HEK293 (cell line): ENCODE measurements around the gene KDM2B.

ENCODE experiments used
- CTCF ChIA-PET: fragments of 350-600 bp; formaldehyde crosslinking; extraction: SDS; loops from one replicate; lab custom pipeline; 2021; ENCODE audit warnings: antibody characterized with exemption; lab: Yijun Ruan, JAX
- POLR2A ChIA-PET: fragments of 300-600 bp; formaldehyde crosslinking; extraction: SDS; loops from one replicate; lab custom pipeline; 2020; ENCODE audit warnings: antibody characterized with exemption, inconsistent platforms; lab: Yijun Ruan, JAX
- H3K27ac ChIP-seq: fragments of 200-500 bp; sonication (Bioruptor generic); 2 replicates; pipeline ENCODE4 v1.5.1; 2014; ENCODE audit warnings: low read depth, low read length, control low read depth, inconsistent platforms; ENCODE audit errors: extremely low read depth
- H3K36me3 ChIP-seq, 2 experiments: fragments of 200-500 bp in 1 of 2; sonication (Bioruptor generic) in 1 of 2; 1 replicate in 1 of 2; 2 replicates in 1 of 2; pipeline ENCODE4 v1.5.1; 2014 to 2017; ENCODE audit warnings: inconsistent platforms in 2 of 2, low read length in 2 of 2; ENCODE audit not compliant: control insufficient read depth in 2 of 2, insufficient read depth in 1 of 2
- H3K4me1 ChIP-seq: fragments of 200-500 bp; sonication (Bioruptor generic); 2 replicates; pipeline ENCODE4 v1.5.1; 2014; ENCODE audit warnings: mild to moderate bottlenecking, low read length, inconsistent platforms; ENCODE audit not compliant: control insufficient read depth, insufficient read depth
- H3K4me3 ChIP-seq: 2 replicates; pipeline ENCODE4 v1.5.1; 2011; ENCODE audit warnings: low read depth, mild to moderate bottlenecking, control low read depth, low read length, moderate library complexity
- H3K9me3 ChIP-seq: fragments of 200-500 bp; sonication (Bioruptor generic); 2 replicates; pipeline ENCODE4 v1.5.1; 2014; ENCODE audit warnings: low read depth, low read length, inconsistent platforms; ENCODE audit not compliant: control insufficient read depth, insufficient read depth
- GLIS1 ChIP-seq: fragments of 450-650 bp; formaldehyde crosslinking; IDR thresholded peaks from 2 replicates; pipeline ENCODE4 v1.5.1; 2016; ENCODE audit warnings: missing biosample characterization, missing genetic modification characterization
- MZF1 ChIP-seq: fragments of 450-650 bp; formaldehyde crosslinking; IDR thresholded peaks from 2 replicates; pipeline ENCODE4 v1.5.1; 2017; ENCODE audit warnings: missing biosample characterization, missing genetic modification characterization, borderline replicate concordance
- ZBTB7A ChIP-seq: fragments of 450-650 bp; formaldehyde crosslinking; IDR thresholded peaks from 2 replicates; pipeline ENCODE4 v1.5.1; 2016; ENCODE audit warnings: low read depth, missing biosample characterization, missing genetic modification characterization
- ZFP3 ChIP-seq: fragments of 450-650 bp; formaldehyde crosslinking; IDR thresholded peaks from 2 replicates; pipeline ENCODE4 v1.5.1; 2016; ENCODE audit warnings: low read depth, missing biosample characterization, missing genetic modification characterization
- ZNF121 ChIP-seq: fragments of 450-650 bp; formaldehyde crosslinking; IDR thresholded peaks from 2 replicates; pipeline ENCODE4 v1.5.1; 2016; ENCODE audit warnings: missing biosample characterization, missing genetic modification characterization
- ZNF16 ChIP-seq: fragments of 450-650 bp; formaldehyde crosslinking; IDR thresholded peaks from 2 replicates; pipeline ENCODE4 v1.5.1; 2016; ENCODE audit warnings: low read depth, missing biosample characterization, missing genetic modification characterization
- ZNF239 ChIP-seq: fragments of 450-650 bp; formaldehyde crosslinking; IDR thresholded peaks from 2 replicates; pipeline ENCODE4 v1.5.1; 2016; ENCODE audit warnings: missing biosample characterization, missing genetic modification characterization
- ZNF473 ChIP-seq: fragments of 450-650 bp; formaldehyde crosslinking; IDR thresholded peaks from 2 replicates; pipeline ENCODE4 v1.5.1; 2017; ENCODE audit warnings: missing biosample characterization, missing genetic modification characterization
- ZNF544 ChIP-seq: fragments of 450-650 bp; formaldehyde crosslinking; IDR thresholded peaks from 2 replicates; pipeline ENCODE4 v1.5.0; 2017; ENCODE audit warnings: missing biosample characterization, missing genetic modification characterization
- ZNF610 ChIP-seq: fragments of 450-650 bp; formaldehyde crosslinking; IDR thresholded peaks from 2 replicates; pipeline ENCODE4 v1.5.1; 2016; ENCODE audit warnings: missing biosample characterization, missing genetic modification characterization, borderline replicate concordance
- ZNF621 ChIP-seq: fragments of 450-650 bp; formaldehyde crosslinking; IDR thresholded peaks from 2 replicates; pipeline ENCODE4 v1.5.1; 2017; ENCODE audit warnings: missing biosample characterization, missing genetic modification characterization
- TF ChIP-seq, protein P1 (sequence below): fragments of 450-650 bp; formaldehyde crosslinking; IDR thresholded peaks from 2 replicates; pipeline ENCODE4 v1.5.1; 2016; ENCODE audit warnings: missing biosample characterization, missing genetic modification characterization
- TF ChIP-seq, protein P2 (sequence below): fragments of 450-650 bp; formaldehyde crosslinking; IDR thresholded peaks from 2 replicates; pipeline ENCODE4 v1.5.1; 2017; ENCODE audit warnings: missing biosample characterization, missing genetic modification characterization
- TF ChIP-seq, protein P3 (sequence below): fragments of 450-650 bp; formaldehyde crosslinking; IDR thresholded peaks from 2 replicates; pipeline ENCODE4 v1.5.1; 2016; ENCODE audit warnings: missing biosample characterization, missing genetic modification characterization, borderline replicate concordance
- TF ChIP-seq, protein P4 (sequence below): fragments of 450-650 bp; formaldehyde crosslinking; IDR thresholded peaks from 2 replicates; pipeline ENCODE4 v1.5.0; 2017; ENCODE audit warnings: missing biosample characterization, missing genetic modification characterization, borderline replicate concordance
- TF ChIP-seq, protein P5 (sequence below): fragments of 450-650 bp; formaldehyde crosslinking; IDR thresholded peaks from 2 replicates; pipeline ENCODE4 v1.5.1; 2016; ENCODE audit warnings: missing biosample characterization, missing genetic modification characterization
- TF ChIP-seq, protein P6 (sequence below): fragments of 450-650 bp; formaldehyde crosslinking; conservative IDR thresholded peaks from 2 replicates; pipeline ENCODE4 v1.5.1; 2016; ENCODE audit warnings: low read depth, missing biosample characterization, missing genetic modification characterization

KDM2B gene

DNA sequence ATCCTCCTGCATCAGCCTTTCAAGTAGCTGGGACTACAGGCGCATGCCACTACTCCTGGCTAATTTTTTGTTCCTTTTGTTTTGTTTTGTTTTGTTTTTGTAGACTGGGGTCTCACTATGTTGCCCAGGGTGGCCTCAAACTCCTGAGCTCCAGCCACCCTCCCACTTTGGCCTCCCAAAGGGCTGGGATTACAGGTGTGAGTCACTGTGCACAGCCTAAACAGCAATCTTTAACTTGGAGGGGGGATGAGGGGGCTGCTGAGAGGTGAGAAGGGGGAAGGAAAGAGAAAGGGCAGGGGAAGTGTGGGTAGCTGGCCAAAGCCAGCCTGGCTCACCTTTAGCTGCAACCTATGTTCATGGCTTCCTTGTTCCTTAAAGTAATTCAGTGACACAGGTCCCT is 77.4 kb downstream of the KDM2B start:
- Histone ChIP-seq H3K4me1 (no peaks in the 10 kb centered on the region), H3K27ac (no peak overlapping the region), H3K4me3 (no peak overlapping the region), H3K36me3 (peaks cover 0 to under 1% of the 10 kb centered on the region in 2 experiments; a peak in 2 of 3 replicates), H3K9me3 (no peaks in the 10 kb centered on the region)
- ChIA-PET CTCF (interaction anchor here (1.1 to 4.0 kb wide), 5 partner anchors 9 to 291 kb away, joined by 3 to 21 read pairs (median 3); partner anchors contain the start of gene RHOF), POLR2A (no interaction called here)
- no peak for TF ChIP-seq MZF1 (tag by site-specific recombination)
- TF ChIP-seq, protein P1, sequence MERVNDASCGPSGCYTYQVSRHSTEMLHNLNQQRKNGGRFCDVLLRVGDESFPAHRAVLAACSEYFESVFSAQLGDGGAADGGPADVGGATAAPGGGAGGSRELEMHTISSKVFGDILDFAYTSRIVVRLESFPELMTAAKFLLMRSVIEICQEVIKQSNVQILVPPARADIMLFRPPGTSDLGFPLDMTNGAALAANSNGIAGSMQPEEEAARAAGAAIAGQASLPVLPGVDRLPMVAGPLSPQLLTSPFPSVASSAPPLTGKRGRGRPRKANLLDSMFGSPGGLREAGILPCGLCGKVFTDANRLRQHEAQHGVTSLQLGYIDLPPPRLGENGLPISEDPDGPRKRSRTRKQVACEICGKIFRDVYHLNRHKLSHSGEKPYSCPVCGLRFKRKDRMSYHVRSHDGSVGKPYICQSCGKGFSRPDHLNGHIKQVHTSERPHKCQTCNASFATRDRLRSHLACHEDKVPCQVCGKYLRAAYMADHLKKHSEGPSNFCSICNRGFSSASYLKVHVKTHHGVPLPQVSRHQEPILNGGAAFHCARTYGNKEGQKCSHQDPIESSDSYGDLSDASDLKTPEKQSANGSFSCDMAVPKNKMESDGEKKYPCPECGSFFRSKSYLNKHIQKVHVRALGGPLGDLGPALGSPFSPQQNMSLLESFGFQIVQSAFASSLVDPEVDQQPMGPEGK (tag by site-specific recombination) = 0 out of 2 replicates have a peak, but pooled peaks have one; percentile 23
- TF ChIP-seq, protein P2, sequence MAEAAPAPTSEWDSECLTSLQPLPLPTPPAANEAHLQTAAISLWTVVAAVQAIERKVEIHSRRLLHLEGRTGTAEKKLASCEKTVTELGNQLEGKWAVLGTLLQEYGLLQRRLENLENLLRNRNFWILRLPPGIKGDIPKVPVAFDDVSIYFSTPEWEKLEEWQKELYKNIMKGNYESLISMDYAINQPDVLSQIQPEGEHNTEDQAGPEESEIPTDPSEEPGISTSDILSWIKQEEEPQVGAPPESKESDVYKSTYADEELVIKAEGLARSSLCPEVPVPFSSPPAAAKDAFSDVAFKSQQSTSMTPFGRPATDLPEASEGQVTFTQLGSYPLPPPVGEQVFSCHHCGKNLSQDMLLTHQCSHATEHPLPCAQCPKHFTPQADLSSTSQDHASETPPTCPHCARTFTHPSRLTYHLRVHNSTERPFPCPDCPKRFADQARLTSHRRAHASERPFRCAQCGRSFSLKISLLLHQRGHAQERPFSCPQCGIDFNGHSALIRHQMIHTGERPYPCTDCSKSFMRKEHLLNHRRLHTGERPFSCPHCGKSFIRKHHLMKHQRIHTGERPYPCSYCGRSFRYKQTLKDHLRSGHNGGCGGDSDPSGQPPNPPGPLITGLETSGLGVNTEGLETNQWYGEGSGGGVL (tag by site-specific recombination) = peak; percentile 83
- TF ChIP-seq ZNF121 (tag by site-specific recombination) = peak; percentile 92
- 0 out of 2 replicates have a peak, but pooled peaks have one; percentile 11 for TF ChIP-seq GLIS1 (tag by site-specific recombination)
- TF ChIP-seq, protein P3, sequence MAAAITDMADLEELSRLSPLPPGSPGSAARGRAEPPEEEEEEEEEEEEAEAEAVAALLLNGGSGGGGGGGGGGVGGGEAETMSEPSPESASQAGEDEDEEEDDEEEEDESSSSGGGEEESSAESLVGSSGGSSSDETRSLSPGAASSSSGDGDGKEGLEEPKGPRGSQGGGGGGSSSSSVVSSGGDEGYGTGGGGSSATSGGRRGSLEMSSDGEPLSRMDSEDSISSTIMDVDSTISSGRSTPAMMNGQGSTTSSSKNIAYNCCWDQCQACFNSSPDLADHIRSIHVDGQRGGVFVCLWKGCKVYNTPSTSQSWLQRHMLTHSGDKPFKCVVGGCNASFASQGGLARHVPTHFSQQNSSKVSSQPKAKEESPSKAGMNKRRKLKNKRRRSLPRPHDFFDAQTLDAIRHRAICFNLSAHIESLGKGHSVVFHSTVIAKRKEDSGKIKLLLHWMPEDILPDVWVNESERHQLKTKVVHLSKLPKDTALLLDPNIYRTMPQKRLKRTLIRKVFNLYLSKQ (tag by site-specific recombination) = no peak

DNA sequence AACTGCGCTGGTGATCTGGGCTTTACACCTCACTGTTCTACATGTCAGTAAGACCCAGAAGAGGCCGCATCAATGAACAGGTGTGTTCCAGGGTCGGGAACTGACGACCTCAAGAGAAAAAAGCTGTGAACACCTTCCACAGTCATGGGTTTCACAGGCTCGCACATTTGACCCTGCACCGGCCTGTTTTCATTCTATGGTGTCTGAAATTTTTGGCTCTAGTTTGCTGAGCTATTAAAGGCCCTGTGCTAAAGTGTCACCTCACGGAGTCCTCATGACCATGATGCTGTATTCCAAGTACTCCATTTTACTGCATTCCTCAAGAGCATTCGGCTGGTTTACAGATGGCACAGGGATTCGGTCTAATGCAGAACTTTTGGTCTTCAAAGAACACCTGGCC is 78.9 kb downstream of the KDM2B start:
- no peak overlapping the region for H3K4me3 ChIP-seq
- ChIA-PET CTCF (interaction anchor here (0.5 to 4.0 kb wide), 4 partner anchors 11 to 180 kb away, joined by 3 to 21 read pairs (median 4); no protein-coding TSS in a partner anchor), POLR2A (no interaction called here)
- H3K36me3 ChIP-seq = no peaks in the 10 kb centered on the region; a peak in 1 of 3 replicates
- H3K9me3 ChIP-seq = no peaks in the 10 kb centered on the region
- no peaks in the 10 kb centered on the region for H3K4me1 ChIP-seq
- no peak overlapping the region for H3K27ac ChIP-seq
- TF ChIP-seq ZNF473 (tag by site-specific recombination) = no peak
- TF ChIP-seq ZBTB7A (tag by site-specific recombination) = no peak
- TF ChIP-seq, protein P4, sequence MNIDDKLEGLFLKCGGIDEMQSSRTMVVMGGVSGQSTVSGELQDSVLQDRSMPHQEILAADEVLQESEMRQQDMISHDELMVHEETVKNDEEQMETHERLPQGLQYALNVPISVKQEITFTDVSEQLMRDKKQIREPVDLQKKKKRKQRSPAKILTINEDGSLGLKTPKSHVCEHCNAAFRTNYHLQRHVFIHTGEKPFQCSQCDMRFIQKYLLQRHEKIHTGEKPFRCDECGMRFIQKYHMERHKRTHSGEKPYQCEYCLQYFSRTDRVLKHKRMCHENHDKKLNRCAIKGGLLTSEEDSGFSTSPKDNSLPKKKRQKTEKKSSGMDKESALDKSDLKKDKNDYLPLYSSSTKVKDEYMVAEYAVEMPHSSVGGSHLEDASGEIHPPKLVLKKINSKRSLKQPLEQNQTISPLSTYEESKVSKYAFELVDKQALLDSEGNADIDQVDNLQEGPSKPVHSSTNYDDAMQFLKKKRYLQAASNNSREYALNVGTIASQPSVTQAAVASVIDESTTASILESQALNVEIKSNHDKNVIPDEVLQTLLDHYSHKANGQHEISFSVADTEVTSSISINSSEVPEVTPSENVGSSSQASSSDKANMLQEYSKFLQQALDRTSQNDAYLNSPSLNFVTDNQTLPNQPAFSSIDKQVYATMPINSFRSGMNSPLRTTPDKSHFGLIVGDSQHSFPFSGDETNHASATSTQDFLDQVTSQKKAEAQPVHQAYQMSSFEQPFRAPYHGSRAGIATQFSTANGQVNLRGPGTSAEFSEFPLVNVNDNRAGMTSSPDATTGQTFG (tag by site-specific recombination) = no peak
- no peak for TF ChIP-seq ZNF239
- no peak for TF ChIP-seq ZNF610 (tag by site-specific recombination)
- no peak for TF ChIP-seq ZNF544 (tag by site-specific recombination)
- TF ChIP-seq, protein P5, sequence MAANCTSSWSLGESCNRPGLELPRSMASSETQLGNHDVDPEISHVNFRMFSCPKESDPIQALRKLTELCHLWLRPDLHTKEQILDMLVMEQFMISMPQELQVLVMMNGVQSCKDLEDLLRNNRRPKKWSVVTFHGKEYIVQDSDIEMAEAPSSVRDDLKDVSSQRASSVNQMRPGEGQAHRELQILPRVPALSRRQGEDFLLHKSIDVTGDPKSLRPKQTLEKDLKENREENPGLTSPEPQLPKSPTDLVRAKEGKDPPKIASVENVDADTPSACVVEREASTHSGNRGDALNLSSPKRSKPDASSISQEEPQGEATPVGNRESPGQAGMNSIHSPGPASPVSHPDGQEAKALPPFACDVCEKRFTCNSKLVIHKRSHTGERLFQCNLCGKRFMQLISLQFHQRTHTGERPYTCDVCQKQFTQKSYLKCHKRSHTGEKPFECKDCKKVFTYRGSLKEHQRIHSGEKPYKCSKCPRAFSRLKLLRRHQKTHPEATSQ (tag by site-specific recombination) = no peak
- no peak for TF ChIP-seq MZF1 (tag by site-specific recombination)
- TF ChIP-seq ZNF16 (tag by site-specific recombination) = no peak
- TF ChIP-seq ZFP3 (tag by site-specific recombination) = no peak
- TF ChIP-seq ZNF621 (tag by site-specific recombination) = no peak
- TF ChIP-seq, protein P6, sequence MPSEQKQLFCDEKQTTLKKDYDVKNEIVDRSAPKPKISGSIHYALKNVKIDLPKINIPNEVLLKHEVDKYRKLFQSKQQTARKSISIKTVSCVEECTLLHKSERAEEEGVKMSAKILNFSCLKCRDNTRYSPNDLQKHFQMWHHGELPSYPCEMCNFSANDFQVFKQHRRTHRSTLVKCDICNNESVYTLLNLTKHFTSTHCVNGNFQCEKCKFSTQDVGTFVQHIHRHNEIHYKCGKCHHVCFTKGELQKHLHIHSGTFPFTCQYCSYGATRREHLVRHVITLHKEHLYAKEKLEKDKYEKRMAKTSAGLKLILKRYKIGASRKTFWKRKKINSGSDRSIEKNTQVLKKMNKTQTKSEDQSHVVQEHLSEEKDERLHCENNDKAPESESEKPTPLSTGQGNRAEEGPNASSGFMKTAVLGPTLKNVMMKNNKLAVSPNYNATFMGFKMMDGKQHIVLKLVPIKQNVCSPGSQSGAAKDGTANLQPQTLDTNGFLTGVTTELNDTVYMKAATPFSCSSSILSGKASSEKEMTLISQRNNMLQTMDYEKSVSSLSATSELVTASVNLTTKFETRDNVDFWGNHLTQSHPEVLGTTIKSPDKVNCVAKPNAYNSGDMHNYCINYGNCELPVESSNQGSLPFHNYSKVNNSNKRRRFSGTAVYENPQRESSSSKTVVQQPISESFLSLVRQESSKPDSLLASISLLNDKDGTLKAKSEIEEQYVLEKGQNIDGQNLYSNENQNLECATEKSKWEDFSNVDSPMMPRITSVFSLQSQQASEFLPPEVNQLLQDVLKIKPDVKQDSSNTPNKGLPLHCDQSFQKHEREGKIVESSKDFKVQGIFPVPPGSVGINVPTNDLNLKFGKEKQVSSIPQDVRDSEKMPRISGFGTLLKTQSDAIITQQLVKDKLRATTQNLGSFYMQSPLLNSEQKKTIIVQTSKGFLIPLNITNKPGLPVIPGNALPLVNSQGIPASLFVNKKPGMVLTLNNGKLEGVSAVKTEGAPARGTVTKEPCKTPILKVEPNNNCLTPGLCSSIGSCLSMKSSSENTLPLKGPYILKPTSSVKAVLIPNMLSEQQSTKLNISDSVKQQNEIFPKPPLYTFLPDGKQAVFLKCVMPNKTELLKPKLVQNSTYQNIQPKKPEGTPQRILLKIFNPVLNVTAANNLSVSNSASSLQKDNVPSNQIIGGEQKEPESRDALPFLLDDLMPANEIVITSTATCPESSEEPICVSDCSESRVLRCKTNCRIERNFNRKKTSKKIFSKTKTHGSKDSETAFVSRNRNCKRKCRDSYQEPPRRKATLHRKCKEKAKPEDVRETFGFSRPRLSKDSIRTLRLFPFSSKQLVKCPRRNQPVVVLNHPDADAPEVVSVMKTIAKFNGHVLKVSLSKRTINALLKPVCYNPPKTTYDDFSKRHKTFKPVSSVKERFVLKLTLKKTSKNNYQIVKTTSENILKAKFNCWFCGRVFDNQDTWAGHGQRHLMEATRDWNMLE (tag by site-specific recombination) = no peak
